Measurements from ENCODE around the gene NUMB. TPM values are rescaled to one million over a fixed set of nuclear protein-coding genes. Genes with fewer than 3 reads are reported as not detected.

Gene NUMB
- total and polyA plus RNA-seq, 2 of the 4 experiments (the other 2 are of a cell fraction): 45.9 to 114 TPM

DNA sequence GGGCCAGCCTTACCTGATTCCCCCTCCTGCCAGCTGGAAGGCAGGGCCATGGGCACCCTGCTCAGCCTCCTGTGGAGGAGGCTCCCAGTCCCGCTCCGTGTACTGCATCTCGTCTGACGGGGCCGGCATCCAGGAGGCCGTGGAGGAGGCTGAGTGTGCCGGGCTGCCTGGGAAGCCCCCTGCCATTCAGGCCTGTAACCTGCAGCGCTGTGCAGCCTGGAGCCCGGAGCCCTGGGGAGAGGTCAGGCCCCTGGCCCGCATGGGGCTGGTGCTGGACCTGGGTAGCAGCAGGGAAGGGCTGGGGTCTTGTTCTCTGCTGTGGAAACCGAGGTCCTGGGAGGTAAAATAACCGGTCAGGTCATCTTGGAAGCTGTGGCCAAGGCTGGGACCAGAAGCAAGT, 204.6 kb downstream of the NUMB start:
- no peak overlapping the region for H4K5ac ChIP-seq (ENCODE audit: low read depth, low read length)
- no peak overlapping the region for H2BK5ac ChIP-seq (ENCODE audit: low read depth, low read length, poor library complexity, severe bottlenecking)
- H4K91ac ChIP-seq (ENCODE audit: insufficient read depth, low read depth, low read length): no peak overlapping the region
- no peak overlapping the region for H2BK120ac ChIP-seq (ENCODE audit: low read depth, low read length)
- no peak overlapping the region for H3K14ac ChIP-seq (replicated peaks; ENCODE audit: low read depth, low read length)
- no peak overlapping the region for H2AK5ac ChIP-seq (ENCODE audit: low read depth, low read length)
- no peaks in the 10 kb centered on the region for H3K4me1 ChIP-seq (ENCODE audit: control insufficient read depth, insufficient read depth, low read length)
- in situ Hi-C loops (cut with MboI; ENCODE audit: low sequenced_read_pairs) (no loop called here), intact Hi-C loops (cut with micrococcal nuclease) (no loop called here), dilution Hi-C loops (cut with HindIII; ENCODE audit: low sequenced_read_pairs, unreplicated experiment) (no loop called here)
- no peaks in the 10 kb centered on the region for H3K36me3 ChIP-seq (ENCODE audit: control insufficient read depth, insufficient read depth, low read length)
- TF ChIP-seq BHLHE40 (IDR thresholded peaks at IDR 0.05; ENCODE audit: low read depth, low read length): no peak
- no peak overlapping the region for H3K4me3 ChIP-seq (ENCODE audit: insufficient read depth, low read depth, low read length)
- no peaks in the 10 kb centered on the region for H3K9me3 ChIP-seq (ENCODE audit: control insufficient read depth, insufficient read depth, low read length)
- no peak overlapping the region for H3K27ac ChIP-seq (ENCODE audit: insufficient read depth, low read length)
- no peak overlapping the region for H3K18ac ChIP-seq (ENCODE audit: low read depth, low read length)
- H2BK20ac ChIP-seq (ENCODE audit: low read depth, low read length): no peak overlapping the region
- no peak overlapping the region for H3K4me2 ChIP-seq (ENCODE audit: low read depth, low read length)
- H2AFZ ChIP-seq (replicated peaks; ENCODE audit: low read length, poor library complexity): no peak overlapping the region
- no TSS peak for BruUV-seq (replicated peaks)
- no peak overlapping the region for H3K23ac ChIP-seq (ENCODE audit: low read depth, low read length)
- H4K20me1 ChIP-seq (ENCODE audit: insufficient read depth, low read length): no peaks in the 10 kb centered on the region
- H3K56ac ChIP-seq (ENCODE audit: extremely low read depth, insufficient read depth, low read length): no peak overlapping the region
- peak overlapping the region; percentile 50 for H2AK9ac ChIP-seq (replicated peaks; ENCODE audit: low read depth, low read length, poor library complexity)
- 85% methylated on average over 5 of the region's 12 CpGs; no CpG with 5 or more reads in 1 of the 2 experiments for WGBS, 2 experiments (ENCODE audit: extremely low coverage in 2 of 2, insufficient read length in 1 of 2)
- DNase-seq (no peak), ATAC-seq (ENCODE audit: low read depth) (no peak)
- no peaks in the 10 kb centered on the region for H3K79me1 ChIP-seq (ENCODE audit: low read depth in 1 of 2, low read length in 2 of 2)
- POLR2A ChIA-PET (ENCODE audit: unreplicated experiment): no interaction called here
- H3K27me3 ChIP-seq (ENCODE audit: control insufficient read depth, insufficient read depth, low read length): no peaks in the 10 kb centered on the region
- CTCF ChIA-PET: interaction anchor here (0.6 kb wide), 1 partner anchor 180 kb away, joined by 3 read pairs; no protein-coding TSS in a partner anchor
- H2BK15ac ChIP-seq (ENCODE audit: low read depth, low read length): no peak overlapping the region
- H4K8ac ChIP-seq (ENCODE audit: low read depth in 2 of 2, low read length in 2 of 2): no peak overlapping the region
- H3K4ac ChIP-seq (ENCODE audit: low read depth, low read length): no peak overlapping the region
- no peaks in the 10 kb centered on the region for H3K9me1 ChIP-seq (ENCODE audit: insufficient read depth, low read length)
- no peak overlapping the region for H3K9ac ChIP-seq (ENCODE audit: low read depth, low read length)

Data from IMR-90 (cell line).